ENCODE measurements around the gene PGM5. TPM values are rescaled to one million over a fixed set of nuclear protein-coding genes. Genes with fewer than 3 reads are reported as not detected.

The PGM5 gene
- total and polyA plus RNA-seq, 2 of the 4 experiments (the other 2 are of a cell fraction): 8.3 to 14.7 TPM

- CTCF ChIA-PET: no interaction called here
- H3K27me3 ChIP-seq (ENCODE audit: control insufficient read depth, insufficient read depth, low read length): no peaks in the 10 kb centered on the region
- H2AK5ac ChIP-seq (ENCODE audit: low read depth, low read length): no peak overlapping the region
- no peak overlapping the region for H4K5ac ChIP-seq (ENCODE audit: low read depth, low read length)
- no peak overlapping the region for H3K4ac ChIP-seq (ENCODE audit: low read depth, low read length)
- no peak overlapping the region for H3K18ac ChIP-seq (ENCODE audit: low read depth, low read length)
- H2AK9ac ChIP-seq (replicated peaks; ENCODE audit: low read depth, low read length, poor library complexity): no peak overlapping the region
- no peaks in the 10 kb centered on the region for H3K36me3 ChIP-seq (ENCODE audit: control insufficient read depth, insufficient read depth, low read length)
- no peak overlapping the region for H2BK120ac ChIP-seq (ENCODE audit: low read depth, low read length)
- no peaks in the 10 kb centered on the region for H3K4me1 ChIP-seq (ENCODE audit: control insufficient read depth, insufficient read depth, low read length)
- H2BK15ac ChIP-seq (ENCODE audit: low read depth, low read length): no peak overlapping the region
- no peak overlapping the region for H4K8ac ChIP-seq (ENCODE audit: low read depth in 2 of 2, low read length in 2 of 2)
- no peak overlapping the region for H2BK5ac ChIP-seq (ENCODE audit: low read depth, low read length, poor library complexity, severe bottlenecking)
- WGBS, 2 experiments (ENCODE audit: extremely low coverage in 2 of 2, insufficient read length in 1 of 2): no CpG with 5 or more reads among the region's 6 CpGs
- H2BK20ac ChIP-seq (ENCODE audit: low read depth, low read length): no peak overlapping the region
- no peak for TF ChIP-seq SMC3 (IDR thresholded peaks at IDR 0.05; ENCODE audit: low read depth, low read length)
- no peak for TF ChIP-seq CTCF (conservative IDR thresholded peaks at IDR 0.05; ENCODE audit: low read depth, low read length)
- no peak for TF ChIP-seq CHD1 (IDR thresholded peaks at IDR 0.05; ENCODE audit: low read depth, low read length)
- no peak overlapping the region for H3K4me3 ChIP-seq (ENCODE audit: insufficient read depth, low read depth, low read length)
- no peak for DNase-seq
- H4K20me1 ChIP-seq (ENCODE audit: insufficient read depth, low read length): no peaks in the 10 kb centered on the region
- H3K27ac ChIP-seq (ENCODE audit: insufficient read depth, low read length): no peak overlapping the region
- H3K9me3 ChIP-seq (ENCODE audit: control insufficient read depth, insufficient read depth, low read length): no peaks in the 10 kb centered on the region
- H4K91ac ChIP-seq (ENCODE audit: insufficient read depth, low read depth, low read length): no peak overlapping the region
- H3K14ac ChIP-seq (replicated peaks; ENCODE audit: low read depth, low read length): no peak overlapping the region
- H3K79me1 ChIP-seq (ENCODE audit: low read depth in 1 of 2, low read length in 2 of 2): no peaks in the 10 kb centered on the region
- no peaks in the 10 kb centered on the region for H3K9me1 ChIP-seq (ENCODE audit: insufficient read depth, low read length)
- in situ Hi-C loops (cut with MboI; ENCODE audit: low sequenced_read_pairs) (no loop called here), dilution Hi-C loops (cut with HindIII; ENCODE audit: low sequenced_read_pairs, unreplicated experiment) (no loop called here), intact Hi-C loops (cut with micrococcal nuclease) (no loop called here)
- no peak overlapping the region for H2AFZ ChIP-seq (replicated peaks; ENCODE audit: low read length, poor library complexity)
- no peak overlapping the region for H3K23ac ChIP-seq (ENCODE audit: low read depth, low read length)
- H3K56ac ChIP-seq (ENCODE audit: extremely low read depth, insufficient read depth, low read length): no peak overlapping the region
- no TSS peak for BruUV-seq (replicated peaks)
- no peak for ATAC-seq (ENCODE audit: low read depth)
- no peak overlapping the region for H3K9ac ChIP-seq (ENCODE audit: low read depth, low read length)
- POLR2A ChIA-PET (ENCODE audit: unreplicated experiment): no interaction called here
- H3K4me2 ChIP-seq (ENCODE audit: low read depth, low read length): no peak overlapping the region
Measured at GRCh38 chr9:68433531-68434110, 77.2 kb downstream of the PGM5 start.
